Gastroesophageal sphincter (tissue), 3 donors: Measurements from ENCODE around the gene ITPK1.

ENCODE experiments used
- EP300 ChIP-seq: sonication (generic); formaldehyde crosslinking; IDR thresholded peaks from one replicate; pipeline ENCODE4 v1.6.1; 2017; ENCODE audit warnings: antibody characterized with exemption, mild to moderate bottlenecking
- POLR2A ChIP-seq, 2 donors: fragments of 450-650 bp; IDR thresholded peaks; one replicate each; pipeline ENCODE4 v1.6.1; 2017; ENCODE audit warnings: antibody characterized with exemption in 2 of 2, mild to moderate bottlenecking in 2 of 2, moderate library complexity in 1 of 2
- POLR2AphosphoS5 ChIP-seq: sonication (generic); formaldehyde crosslinking; IDR thresholded peaks from one replicate; pipeline ENCODE4 v1.6.1; 2017; ENCODE audit warnings: antibody characterized with exemption
- TF ChIP-seq, protein P1 (sequence below), 4 experiments: fragments of 200-600 bp in 2 of 4; fragments of 450-650 bp in 2 of 4; sonication (generic) in 1 of 4; IDR thresholded peaks; one replicate each; pipeline ENCODE4 v1.5.1; 2017 to 2019; ENCODE audit warnings: antibody characterized with exemption in 4 of 4, mild to moderate bottlenecking in 2 of 4, moderate library complexity in 2 of 4

DNA sequence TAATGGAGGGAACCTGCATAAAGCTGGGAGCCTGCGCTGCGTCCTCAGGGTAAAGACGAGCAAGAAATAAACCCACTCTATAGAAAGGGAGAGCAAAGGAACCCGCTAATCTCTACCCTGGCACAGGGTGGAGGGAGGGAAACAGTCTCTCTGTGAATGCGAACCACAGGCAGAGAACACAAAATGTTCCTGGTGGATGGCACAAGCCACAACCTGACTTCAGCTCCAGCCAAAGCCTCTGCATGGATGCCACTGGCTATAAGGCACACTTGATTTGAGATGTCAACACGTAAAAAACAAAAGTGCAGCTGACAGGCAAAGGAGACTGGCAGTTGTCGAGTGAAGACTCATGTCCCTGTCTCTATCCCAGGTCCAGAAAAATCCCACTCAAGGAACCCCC lies 160.3 kb downstream of the ITPK1 start:
- TF ChIP-seq, protein P1, sequence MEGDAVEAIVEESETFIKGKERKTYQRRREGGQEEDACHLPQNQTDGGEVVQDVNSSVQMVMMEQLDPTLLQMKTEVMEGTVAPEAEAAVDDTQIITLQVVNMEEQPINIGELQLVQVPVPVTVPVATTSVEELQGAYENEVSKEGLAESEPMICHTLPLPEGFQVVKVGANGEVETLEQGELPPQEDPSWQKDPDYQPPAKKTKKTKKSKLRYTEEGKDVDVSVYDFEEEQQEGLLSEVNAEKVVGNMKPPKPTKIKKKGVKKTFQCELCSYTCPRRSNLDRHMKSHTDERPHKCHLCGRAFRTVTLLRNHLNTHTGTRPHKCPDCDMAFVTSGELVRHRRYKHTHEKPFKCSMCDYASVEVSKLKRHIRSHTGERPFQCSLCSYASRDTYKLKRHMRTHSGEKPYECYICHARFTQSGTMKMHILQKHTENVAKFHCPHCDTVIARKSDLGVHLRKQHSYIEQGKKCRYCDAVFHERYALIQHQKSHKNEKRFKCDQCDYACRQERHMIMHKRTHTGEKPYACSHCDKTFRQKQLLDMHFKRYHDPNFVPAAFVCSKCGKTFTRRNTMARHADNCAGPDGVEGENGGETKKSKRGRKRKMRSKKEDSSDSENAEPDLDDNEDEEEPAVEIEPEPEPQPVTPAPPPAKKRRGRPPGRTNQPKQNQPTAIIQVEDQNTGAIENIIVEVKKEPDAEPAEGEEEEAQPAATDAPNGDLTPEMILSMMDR (IDR thresholded peaks at IDR 0.05) = no peak
- TF ChIP-seq POLR2A (IDR thresholded peaks at IDR 0.05) = no peak
- TF ChIP-seq POLR2AphosphoS5 = no peak
- no peak for TF ChIP-seq EP300
